NOMO-1 (cell line): ENCODE data around the gene SUN5.
"Not testable (repeated sequence)": the region's sequence is repeated elsewhere in the genome, so short reads cannot be mapped to it uniquely, and the experiment has no call there.

Experiments used
- DNase-seq, 2 experiments: peaks; one replicate each; lab custom pipeline; 2025; ENCODE audit not compliant: unreplicated experiment in 2 of 2; lab: John Stamatoyannopoulos, UW

SUN5 gene

DNA sequence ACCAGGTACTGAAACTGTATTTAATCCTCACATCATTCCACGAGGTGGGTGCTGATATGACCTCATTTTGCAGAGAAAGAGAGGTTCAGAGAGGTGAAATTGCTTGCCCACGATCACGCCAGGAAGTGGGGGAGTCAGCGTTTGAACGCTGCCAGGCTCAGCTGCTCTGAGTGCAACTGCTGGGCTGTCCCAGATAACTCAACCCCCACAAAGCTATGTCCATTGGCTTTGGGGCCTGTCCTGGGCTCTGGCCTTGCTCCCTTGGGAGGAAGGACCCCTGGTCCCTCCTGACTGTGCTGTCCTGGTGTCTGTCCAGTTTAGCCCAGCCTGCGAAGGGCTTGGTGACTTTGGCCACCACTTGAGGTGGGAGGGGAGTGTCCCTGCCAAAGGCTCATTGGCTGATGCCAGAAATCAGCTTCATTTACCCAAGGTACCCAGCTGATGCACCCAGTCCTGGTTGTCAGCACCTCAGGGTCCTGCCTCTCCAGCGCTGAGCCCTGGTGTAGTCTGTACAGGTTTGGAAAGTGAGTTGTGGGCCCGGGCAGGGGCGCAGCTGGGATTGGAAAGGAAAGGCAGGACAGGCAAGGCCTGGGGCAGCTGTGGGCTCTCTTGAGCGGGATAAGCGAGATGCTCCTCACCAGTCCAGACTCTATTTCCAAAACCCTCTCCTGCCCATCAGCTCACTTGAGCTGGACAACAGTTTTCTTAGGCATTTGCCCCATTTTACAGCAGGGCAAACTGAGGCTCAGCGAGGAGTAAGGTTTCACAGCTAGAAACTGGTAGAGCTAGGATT lies 38.5 kb downstream of the SUN5 start:
- no peak for DNase-seq

GRCh38 chr20:32965115-32965514 lies 39.1 kb downstream of the SUN5 start:
- DNase-seq = no peak

- no peak for DNase-seq
These were observed 39.7 kb downstream of the SUN5 start for GRCh38 chr20:32964575-32964974.

DNA sequence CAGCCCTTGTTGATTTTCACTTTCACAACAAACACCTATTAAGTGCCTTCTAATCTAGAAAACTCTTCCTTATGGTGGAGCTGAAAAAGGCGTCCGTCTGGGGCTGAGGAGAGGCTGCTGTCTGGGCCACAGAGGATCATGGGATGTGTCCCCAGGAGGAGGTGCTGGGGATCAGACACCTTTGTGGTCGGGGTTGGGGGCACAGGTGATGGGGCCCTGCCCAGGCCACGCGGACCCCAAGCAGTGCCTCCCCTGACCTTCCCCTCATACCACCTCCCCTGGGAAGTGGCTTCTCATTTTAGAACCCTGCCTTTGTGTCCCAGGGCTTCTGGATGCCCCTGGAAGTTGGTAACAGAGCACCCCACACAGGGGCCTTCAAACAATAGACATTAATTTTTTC lies 41.1 kb downstream of the SUN5 start:
- DNase-seq = no peak

- DNase-seq = not testable (repeated sequence)
These were observed 41.6 kb downstream of the SUN5 start for GRCh38 chr20:32962646-32963045.

DNA sequence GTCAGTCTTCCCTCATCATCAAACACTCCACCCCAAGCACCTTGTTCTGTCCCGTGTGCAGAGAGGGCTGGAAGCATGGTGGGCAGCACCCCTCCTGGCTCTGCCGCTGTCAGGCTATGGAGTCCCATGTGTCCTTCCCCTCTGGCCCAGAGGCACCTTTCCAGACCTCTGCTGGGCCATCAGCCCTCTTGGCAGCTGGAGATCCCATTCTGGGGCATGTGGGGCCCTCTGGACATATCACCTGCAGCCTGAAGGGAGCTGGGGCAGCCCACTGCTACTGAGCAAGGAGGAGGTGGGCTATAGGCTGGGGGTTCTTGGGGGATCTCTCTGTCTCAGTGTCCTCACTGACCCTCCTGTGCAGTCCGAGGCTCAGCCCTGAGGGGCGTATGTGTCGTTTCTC lies 42.2 kb downstream of the SUN5 start:
- DNase-seq = no peak

GRCh38 chr20:32960849-32961731 lies 43.1 kb downstream of the SUN5 start:
- no peak for DNase-seq

DNA sequence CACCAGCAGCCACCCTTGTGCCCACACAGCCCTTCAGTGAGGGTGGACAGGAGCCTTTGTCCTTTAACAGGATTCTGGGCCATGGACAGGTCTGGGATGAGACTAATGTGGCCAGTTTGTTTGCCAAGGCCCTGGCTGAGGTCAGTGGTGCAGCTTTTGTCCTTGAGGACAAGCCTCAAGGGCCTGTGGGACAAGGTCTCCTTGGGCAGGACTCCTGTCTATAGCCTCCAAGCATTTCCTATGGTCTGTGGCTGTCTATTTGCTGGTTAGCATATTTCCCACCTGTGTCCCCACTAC lies 44.1 kb downstream of the SUN5 start:
- DNase-seq = no peak

GRCh38 chr20:32959351-32960221 lies 44.6 kb downstream of the SUN5 start:
- no peak for DNase-seq

- DNase-seq = no peak
These were observed 45.7 kb downstream of the SUN5 start for GRCh38 chr20:32958574-32958973.

DNA sequence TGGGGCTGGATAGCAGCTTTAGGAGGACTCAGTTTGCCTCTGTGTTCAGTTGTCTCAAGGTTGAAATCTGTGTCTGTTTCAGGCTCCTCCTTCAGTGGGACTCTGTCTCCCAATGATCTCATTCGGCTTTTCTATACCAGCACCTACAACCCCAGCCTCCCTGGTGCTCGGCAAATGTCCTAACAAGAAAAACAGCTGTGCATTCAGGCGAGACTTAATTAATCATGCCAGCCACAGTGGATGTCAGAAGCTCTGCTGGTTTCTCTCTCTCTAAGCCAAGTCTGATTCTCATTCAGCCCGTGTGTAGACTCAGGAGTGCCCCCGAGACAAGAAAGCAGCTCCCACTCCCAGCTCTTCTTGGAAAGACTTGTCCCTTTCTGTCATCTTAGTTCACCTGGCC lies 46.8 kb downstream of the SUN5 start:
- no peak for DNase-seq

DNA sequence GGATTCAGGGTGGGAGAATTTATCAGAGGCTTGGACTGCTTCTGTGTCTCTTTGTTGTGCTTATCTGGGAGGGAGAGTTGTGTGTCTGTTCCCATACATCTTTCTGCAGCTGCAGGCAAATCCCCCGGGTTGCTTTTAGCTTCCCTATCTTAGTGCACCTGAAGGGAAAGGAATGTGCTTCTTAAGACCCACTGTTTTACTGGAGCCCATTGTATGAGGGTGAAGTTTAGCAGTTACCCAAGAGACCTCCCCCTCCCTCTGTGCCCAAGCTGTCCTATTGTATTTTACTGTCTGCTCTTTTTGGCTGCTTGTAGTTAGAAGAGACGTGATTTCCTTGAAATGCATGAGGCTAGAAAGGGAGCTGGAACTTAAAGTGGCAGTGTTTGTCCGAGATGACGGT lies 53.7 kb downstream of the SUN5 start:
- not testable (repeated sequence) for DNase-seq

DNA sequence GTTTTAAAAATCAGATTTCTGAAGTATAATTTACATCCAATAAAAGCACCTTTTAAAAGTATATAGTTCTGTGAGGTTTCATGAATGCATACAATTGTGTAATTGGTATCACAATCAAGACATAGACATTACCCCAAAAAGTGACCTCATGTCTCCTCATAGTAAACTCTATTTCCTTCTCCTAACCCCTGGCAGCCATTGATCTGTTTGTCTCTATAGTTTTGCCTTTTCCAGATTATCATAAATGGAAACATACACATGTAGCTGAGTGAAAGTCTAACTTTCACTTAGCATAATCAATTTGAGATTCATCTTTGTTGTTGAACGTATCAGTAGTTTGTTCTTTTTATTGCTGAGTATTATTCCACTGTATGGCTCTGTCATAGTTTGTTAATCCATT lies 57.6 kb downstream of the SUN5 start:
- DNase-seq = no peak

GRCh38 chr20:32945710-32946221 lies 58.5 kb downstream of the SUN5 start:
- peak in 1 of 2 experiments; percentile 8 for DNase-seq

DNA sequence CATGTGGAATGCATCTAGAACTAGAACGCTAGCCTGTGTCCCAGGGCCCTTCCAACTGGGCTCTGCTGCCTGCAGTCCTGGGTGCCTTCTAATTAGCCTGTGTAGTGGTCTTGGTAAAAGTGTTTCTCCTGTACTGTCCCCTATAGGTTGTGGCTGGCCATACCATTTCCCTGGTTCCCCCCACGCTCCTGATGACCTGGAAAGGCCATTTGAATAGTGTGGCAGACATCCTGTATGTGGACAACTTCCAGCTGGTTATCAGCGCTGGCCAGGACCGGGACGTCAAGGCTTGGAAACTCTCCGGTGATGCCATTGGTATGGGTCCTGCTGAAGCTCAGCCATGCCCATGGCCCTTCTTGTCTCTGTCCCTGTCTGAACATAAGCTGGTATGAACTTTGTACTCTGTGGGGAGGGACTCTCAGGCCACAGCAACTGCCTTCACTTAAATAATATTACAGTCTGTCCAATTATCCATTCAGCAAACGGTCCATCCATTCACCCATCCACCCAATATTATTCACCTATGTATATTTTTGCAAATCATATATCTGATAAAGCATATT lies 60.7 kb downstream of the SUN5 start:
- no peak for DNase-seq

DNA sequence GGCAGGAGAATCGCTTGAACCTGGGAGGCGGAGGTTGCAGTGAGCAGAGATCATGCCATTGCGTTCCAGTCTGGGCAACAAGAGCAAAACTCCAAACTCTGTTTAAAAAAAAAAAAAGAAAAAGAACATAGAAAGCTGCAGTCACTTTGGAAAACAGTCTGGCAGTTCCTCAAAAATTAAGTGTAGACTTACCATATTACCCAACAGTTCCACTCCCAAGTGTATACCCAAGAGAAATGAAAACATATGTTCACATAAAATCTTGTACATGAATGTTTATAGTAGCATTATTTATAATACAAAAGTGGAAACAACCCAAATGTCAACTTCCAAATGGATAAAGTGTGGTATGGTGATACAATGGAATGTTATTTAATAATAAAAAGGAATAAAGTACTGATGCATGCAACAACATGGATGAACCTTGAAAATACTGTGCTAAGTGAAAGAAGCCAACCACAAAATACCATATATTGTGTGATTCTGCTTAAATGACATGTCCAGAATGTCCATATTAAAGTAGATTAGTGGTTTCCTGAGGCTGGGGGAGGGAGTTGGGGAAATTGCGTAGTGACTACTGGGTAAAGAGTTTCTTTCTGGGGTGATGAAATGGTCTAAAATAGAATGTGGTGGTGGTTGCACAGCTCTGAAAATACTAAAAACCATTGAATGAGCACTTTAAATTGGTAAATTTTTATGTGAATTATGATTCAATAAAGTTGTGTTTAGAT lies 62.9 kb downstream of the SUN5 start:
- DNase-seq = peak in 1 of 2 experiments; percentile 13

GRCh38 chr20:32934580-32934979 lies 69.7 kb downstream of the SUN5 start:
- DNase-seq = no peak
